GM19351 (cell line): ENCODE results near the gene HEATR3.

Experiments used
- ATAC-seq: cut with Tn5 transposase; IDR thresholded peaks from one replicate; pipeline ENCODE4 v1.9.1; 2021; ENCODE audit warnings: mild to moderate bottlenecking, moderate library complexity; ENCODE audit not compliant: unreplicated experiment

Gene HEATR3

GRCh38 chr16:50152351-50152806 lies 86.6 kb downstream of the HEATR3 start:
- ATAC-seq = peak; percentile 70

- peak; percentile 68 for ATAC-seq
Measured at GRCh38 chr16:50152807-50153595, 87.2 kb downstream of the HEATR3 start, which contains the start of gene TENT4B. TENT4B (plus strand) TSS chr16:50153306; CDS start chr16:50153622, 316 bp downstream.

GRCh38 chr16:50153596-50154419 lies 88.0 kb downstream of the HEATR3 start:
- no peak for ATAC-seq

GRCh38 chr16:50154420-50154950 lies 88.7 kb downstream of the HEATR3 start:
- ATAC-seq = no peak

- no peak for ATAC-seq
Measured at GRCh38 chr16:50155925-50156324, 90.2 kb downstream of the HEATR3 start.
